WERI-Rb-1 (cell line): ENCODE data around the gene TATDN2.

Source experiments
- DNase-seq: peaks from one replicate; pipeline ENCODE4 v3.0.0-alpha.2; 2020
- H3K27ac ChIP-seq: fragments of 250-450 bp; sonication (Bioruptor Pico); 2 replicates; pipeline ENCODE4 v1.5.1; 2020; ENCODE audit warnings: mild to moderate bottlenecking, moderate library complexity
- H3K27me3 ChIP-seq: fragments of 250-450 bp; sonication (Bioruptor Pico); 2 replicates; pipeline ENCODE4 v1.5.1; 2021; ENCODE audit warnings: mild to moderate bottlenecking, low read depth, moderate library complexity; ENCODE audit not compliant: insufficient read depth, severe bottlenecking
- H3K36me3 ChIP-seq: fragments of 250-450 bp; sonication (Bioruptor Pico); 2 replicates; pipeline ENCODE4 v1.5.1; 2020; ENCODE audit warnings: mild to moderate bottlenecking, moderate library complexity
- H3K4me3 ChIP-seq: 2 replicates; pipeline ENCODE4 v1.5.1; 2011; ENCODE audit warnings: low read depth, mild to moderate bottlenecking, control low read depth, low read length
- H3K9me3 ChIP-seq: fragments of 250-450 bp; sonication (Bioruptor Pico); 2 replicates; pipeline ENCODE4 v1.5.1; 2021; ENCODE audit warnings: mild to moderate bottlenecking, moderate library complexity; ENCODE audit not compliant: severe bottlenecking
- TF ChIP-seq, protein P1 (sequence below): IDR thresholded peaks from 2 replicates; pipeline ENCODE4 v1.5.1; 2011; ENCODE audit warnings: low read depth, mild to moderate bottlenecking, control low read depth, inconsistent platforms, low read length

TATDN2 gene

DNA sequence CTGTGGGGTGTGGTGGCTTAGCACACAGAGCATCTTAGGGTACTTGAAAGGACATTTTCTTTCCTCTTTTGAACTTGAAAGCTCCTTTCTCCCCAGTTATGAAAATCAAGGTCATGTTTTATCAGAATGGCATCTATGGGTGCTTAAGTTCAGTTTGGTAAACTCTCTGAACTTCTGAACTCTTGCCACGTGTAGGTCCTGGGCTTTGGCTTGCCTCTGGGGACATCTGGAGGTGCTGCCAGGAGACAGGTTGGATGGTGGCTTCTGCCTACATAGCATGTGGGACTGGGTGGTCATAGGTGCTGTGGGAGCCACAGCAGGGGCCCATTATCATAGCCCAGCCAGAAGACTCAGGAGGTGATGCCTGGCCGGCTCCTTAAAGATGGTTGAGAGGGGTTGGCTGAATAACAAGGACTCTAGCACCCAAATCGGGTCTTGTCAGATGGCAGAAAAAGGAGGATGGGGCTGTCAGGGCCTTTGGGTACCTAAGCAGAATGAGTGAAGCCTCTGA, 28.9 kb downstream of the TATDN2 start:
- H3K27ac ChIP-seq: no peak overlapping the region
- H3K9me3 ChIP-seq: no peaks in the 10 kb centered on the region
- no peaks in the 10 kb centered on the region for H3K27me3 ChIP-seq
- DNase-seq: no peak
- TF ChIP-seq, protein P1, sequence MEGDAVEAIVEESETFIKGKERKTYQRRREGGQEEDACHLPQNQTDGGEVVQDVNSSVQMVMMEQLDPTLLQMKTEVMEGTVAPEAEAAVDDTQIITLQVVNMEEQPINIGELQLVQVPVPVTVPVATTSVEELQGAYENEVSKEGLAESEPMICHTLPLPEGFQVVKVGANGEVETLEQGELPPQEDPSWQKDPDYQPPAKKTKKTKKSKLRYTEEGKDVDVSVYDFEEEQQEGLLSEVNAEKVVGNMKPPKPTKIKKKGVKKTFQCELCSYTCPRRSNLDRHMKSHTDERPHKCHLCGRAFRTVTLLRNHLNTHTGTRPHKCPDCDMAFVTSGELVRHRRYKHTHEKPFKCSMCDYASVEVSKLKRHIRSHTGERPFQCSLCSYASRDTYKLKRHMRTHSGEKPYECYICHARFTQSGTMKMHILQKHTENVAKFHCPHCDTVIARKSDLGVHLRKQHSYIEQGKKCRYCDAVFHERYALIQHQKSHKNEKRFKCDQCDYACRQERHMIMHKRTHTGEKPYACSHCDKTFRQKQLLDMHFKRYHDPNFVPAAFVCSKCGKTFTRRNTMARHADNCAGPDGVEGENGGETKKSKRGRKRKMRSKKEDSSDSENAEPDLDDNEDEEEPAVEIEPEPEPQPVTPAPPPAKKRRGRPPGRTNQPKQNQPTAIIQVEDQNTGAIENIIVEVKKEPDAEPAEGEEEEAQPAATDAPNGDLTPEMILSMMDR: no peak
- H3K36me3 ChIP-seq: peaks cover 54% of the 10 kb centered on the region
- H3K4me3 ChIP-seq: no peak overlapping the region

DNA sequence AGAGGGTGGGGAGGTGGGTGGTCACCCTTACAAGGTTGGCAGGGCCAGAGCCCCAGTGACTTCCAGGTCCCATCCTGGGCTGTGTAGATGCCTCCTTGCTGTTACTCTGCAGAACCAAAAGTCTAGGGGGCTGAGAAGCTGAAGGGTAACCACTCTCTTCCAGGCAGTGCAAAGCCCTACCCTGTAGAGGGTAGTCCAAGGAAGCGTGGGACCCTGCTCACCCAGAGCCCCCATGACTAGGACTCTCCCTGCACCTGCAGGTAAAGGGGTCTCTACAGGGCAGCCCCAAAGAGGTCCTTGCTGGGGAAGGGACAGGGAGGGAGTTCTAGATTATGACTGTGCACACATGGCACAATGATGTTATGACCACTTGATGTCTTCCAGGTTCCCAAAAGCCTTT, 30.2 kb downstream of the TATDN2 start:
- TF ChIP-seq, protein P1: no peak
- no peak overlapping the region for H3K27ac ChIP-seq
- no peak overlapping the region for H3K4me3 ChIP-seq
- no peak for DNase-seq
- H3K36me3 ChIP-seq: peaks cover 59% of the 10 kb centered on the region
- H3K9me3 ChIP-seq: no peaks in the 10 kb centered on the region
- H3K27me3 ChIP-seq: no peaks in the 10 kb centered on the region

DNA sequence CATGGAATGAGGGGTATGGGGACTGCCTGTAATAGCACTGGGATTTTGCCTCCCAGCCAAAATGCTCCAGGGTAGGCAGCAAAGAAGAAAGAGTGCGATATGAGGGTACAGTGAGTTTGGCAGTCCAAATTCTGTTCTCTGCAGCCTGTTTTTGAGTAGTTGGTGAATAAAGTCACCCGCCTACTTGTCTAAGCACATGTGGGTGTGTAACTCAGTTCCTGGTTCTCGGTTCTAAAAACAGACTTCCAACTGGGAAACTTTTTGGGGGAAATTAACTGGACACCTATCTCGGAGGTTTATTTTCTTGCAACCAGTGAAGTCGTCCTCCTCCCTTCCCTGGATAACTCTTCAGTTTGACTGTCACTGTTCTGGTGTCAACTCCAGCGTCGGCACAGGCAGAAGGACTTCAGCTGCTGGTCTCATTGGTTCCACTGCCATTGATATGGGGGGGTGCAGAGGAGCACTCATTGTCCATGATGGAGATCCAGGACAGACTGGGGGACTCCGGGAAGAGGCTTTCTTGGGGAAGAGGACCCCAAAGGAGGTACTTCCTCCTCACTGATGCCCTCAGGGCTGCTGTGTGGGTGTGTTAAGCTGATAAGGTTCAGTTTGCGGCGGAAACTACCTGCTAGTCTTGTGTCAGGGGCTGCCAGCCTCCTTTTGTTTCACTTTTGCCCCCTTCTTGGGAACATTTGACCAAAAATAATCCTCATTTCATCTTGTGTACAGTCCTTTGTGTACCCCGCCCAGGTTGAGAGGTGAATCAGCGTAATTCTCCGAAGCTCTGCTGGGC, 31.3 kb downstream of the TATDN2 start:
- H3K4me3 ChIP-seq: no peak overlapping the region
- TF ChIP-seq, protein P1: no peak
- no peaks in the 10 kb centered on the region for H3K27me3 ChIP-seq
- no peak overlapping the region for H3K27ac ChIP-seq
- no peak for DNase-seq
- no peaks in the 10 kb centered on the region for H3K9me3 ChIP-seq
- H3K36me3 ChIP-seq: peaks cover 59% of the 10 kb centered on the region

DNA sequence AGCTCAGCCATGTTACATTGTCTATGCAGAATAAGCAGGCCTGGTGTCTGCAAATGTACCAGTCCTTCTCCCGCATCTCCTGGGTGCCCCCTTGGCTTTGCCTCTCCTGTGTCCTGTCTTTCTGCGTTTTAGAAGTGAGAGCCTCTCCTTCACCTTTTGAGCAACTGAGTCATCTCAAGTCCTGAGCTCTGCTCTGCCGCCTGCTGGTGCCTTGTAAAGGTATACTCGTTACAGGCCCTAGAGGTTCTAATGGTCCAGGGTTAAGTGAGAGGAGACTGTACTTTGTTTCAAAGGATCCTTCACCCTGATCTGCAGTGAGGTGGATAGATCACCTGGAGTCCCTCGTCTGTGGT, 31.9 kb downstream of the TATDN2 start:
- peaks cover 57% of the 10 kb centered on the region for H3K36me3 ChIP-seq
- H3K9me3 ChIP-seq: no peaks in the 10 kb centered on the region
- TF ChIP-seq, protein P1: 0 out of 2 replicates have a peak, but pooled peaks have one; percentile 4
- no peak overlapping the region for H3K4me3 ChIP-seq
- no peaks in the 10 kb centered on the region for H3K27me3 ChIP-seq
- no peak overlapping the region for H3K27ac ChIP-seq
- DNase-seq: no peak

DNA sequence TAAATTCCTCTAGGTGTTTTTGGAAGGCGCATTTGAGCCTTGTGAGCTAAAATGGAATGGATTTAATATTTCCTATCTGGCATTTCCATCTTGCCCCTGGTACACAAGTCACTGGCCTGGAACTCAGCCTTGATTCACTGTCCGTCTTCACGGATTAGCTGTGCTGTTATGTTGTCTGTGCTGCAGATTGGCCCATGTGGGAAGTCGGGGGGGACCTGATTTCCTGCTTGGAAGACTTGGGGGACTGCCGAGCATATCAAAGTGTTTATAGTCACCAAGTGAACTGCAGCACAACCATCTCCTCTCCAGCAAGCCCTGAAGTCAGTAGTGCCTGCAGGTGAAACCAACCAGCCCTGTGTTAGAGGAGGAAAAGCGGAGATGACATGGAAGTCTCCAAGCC, 32.3 kb downstream of the TATDN2 start:
- H3K36me3 ChIP-seq: peaks cover 55% of the 10 kb centered on the region
- TF ChIP-seq, protein P1: no peak
- no peak for DNase-seq

DNA sequence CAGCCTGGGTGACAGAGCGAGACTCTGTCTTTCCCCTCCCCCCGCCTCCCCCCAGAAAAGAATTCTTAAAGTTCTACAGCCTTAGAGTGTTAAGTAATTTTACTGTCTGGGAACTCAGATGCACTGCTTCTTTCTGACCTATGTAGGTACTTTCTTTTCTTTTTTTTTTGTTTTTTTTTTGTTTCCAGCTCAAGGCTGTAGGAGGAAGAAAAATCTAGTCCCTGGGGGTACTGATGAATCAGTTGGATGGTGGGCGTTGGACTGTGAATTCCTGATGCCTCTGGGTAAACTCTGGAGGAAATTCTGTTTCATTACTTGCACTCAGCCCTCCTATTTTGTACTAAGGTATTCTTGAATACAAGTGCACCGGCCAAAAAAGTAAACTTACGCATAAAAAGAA, 33.7 kb downstream of the TATDN2 start:
- Histone ChIP-seq H3K4me3 (no peak overlapping the region), H3K27me3 (no peaks in the 10 kb centered on the region), H3K9me3 (no peaks in the 10 kb centered on the region), H3K27ac (no peak overlapping the region), H3K36me3 (peaks cover 49% of the 10 kb centered on the region)
- TF ChIP-seq, protein P1: no peak
- no peak for DNase-seq

More for the DNA sequence above, 32.3 kb downstream of the TATDN2 start:
- Histone ChIP-seq H3K4me3 (no peak overlapping the region), H3K9me3 (no peaks in the 10 kb centered on the region), H3K27ac (no peak overlapping the region), H3K27me3 (no peaks in the 10 kb centered on the region)
